Right cardiac atrium (tissue), 5 donors: ENCODE data around the gene SIK1. TPM values are rescaled to one million over a fixed set of nuclear protein-coding genes. Genes with fewer than 3 reads are reported as not detected.
"Not testable (repeated sequence)": the region's sequence is repeated elsewhere in the genome, so short reads cannot be mapped to it uniquely, and the experiment has no call there.

Source experiments
- ATAC-seq, 2 donors: fragments of 200-7000 bp; cut with Tn5 transposase; one replicate each; pipeline versions ENCODE4 v1.8.0 to v1.9.1; 2020; ENCODE audit warnings: moderate library complexity in 2 of 2, mild to moderate bottlenecking in 1 of 2
- DNase-seq, 3 donors: peaks; one replicate each; pipeline ENCODE4 v3.0.0-alpha.2; 2020
- H3K27ac ChIP-seq: one replicate; pipeline ENCODE4 v1.5.1; 2013; ENCODE audit warnings: mild to moderate bottlenecking, low read length, control low read depth, moderate library complexity
- H3K27me3 ChIP-seq: one replicate; pipeline ENCODE4 v1.6.1; 2013; ENCODE audit not compliant: control insufficient read depth, insufficient read depth
- H3K4me1 ChIP-seq: one replicate; pipeline ENCODE4 v1.6.1; 2013; ENCODE audit warnings: low read length; ENCODE audit not compliant: control insufficient read depth, insufficient read depth
- H3K4me3 ChIP-seq: one replicate; pipeline ENCODE4 v1.5.1; 2013; ENCODE audit warnings: low read length, control low read depth
- H3K9me3 ChIP-seq: one replicate; pipeline ENCODE4 v1.6.1; 2013; ENCODE audit warnings: low read length; ENCODE audit not compliant: control insufficient read depth
- WGBS: extraction: QIAGEN DNeasy Blood & Tissue Kit; methylation state at CpG from one replicate; pipeline ENCODE4 v1.1.7; 2013; 5-methylcytosine and 5-hydroxymethylcytosine counted together
- intact Hi-C, 4 donors: fragments of 100-400 bp; cut with DNase I; formaldehyde crosslinking; loops; one replicate each; pipeline versions ENCODE4 v1.11.0 to v1.14.0; 2022 to 2023
- polyA plus RNA-seq: library from polyadenylated mRNA; stranded (reverse); fragments of 200-250 nt; gene quantifications from one replicate; pipeline ENCODE4 v1.2.3, GENCODE V29; 2013
- total RNA-seq, 4 donors: library from RNA; stranded (reverse); fragmentation: NEBNext Ultra II Directional; extraction: Animal tissue kit (Norgen Biotek cat#: 25700); gene quantifications; one replicate each; pipeline ENCODE4 v1.2.1, GENCODE V29; 2021
- donor health status: healthy with polysubstance abuse.
- donor health status: DM: no; HTN: yes; CAD: no.
- donor health status: DM: no; HTN: no; CAD: no.
- donor health status: DM: no; HTN: yes; CAD: no; lungs with severe emphysema.
- donor health status: DM: yes; HTN: yes; CAD: no.

SIK1 gene
- total and polyA plus RNA-seq, 5 donors: 7.7 to 63.9 (median 16.4) TPM

GRCh38 chr21:43410456-43411068 is 16.4 kb downstream of the SIK1 start:
- intact Hi-C loops, H3K4me1 ChIP-seq, H3K27me3 ChIP-seq, H3K9me3 ChIP-seq, H3K27ac ChIP-seq, H3K4me3 ChIP-seq: not testable (repeated sequence)
- DNase-seq (peak in 1 of 3 donors; percentile 8), ATAC-seq (peak in 1 of 2 donors; percentile 24)
- no CpG with 5 or more reads among the region's 27 CpGs for WGBS

- H3K27ac ChIP-seq, DNase-seq, H3K9me3 ChIP-seq, H3K27me3 ChIP-seq, ATAC-seq, H3K4me3 ChIP-seq, intact Hi-C loops, H3K4me1 ChIP-seq: not testable (repeated sequence)
- no CpG with 5 or more reads among the region's 13 CpGs for WGBS
Measured at GRCh38 chr21:43407139-43407538, 19.8 kb downstream of the SIK1 start.

- H3K9me3 ChIP-seq, H3K4me1 ChIP-seq, H3K4me3 ChIP-seq, H3K27me3 ChIP-seq, intact Hi-C loops, DNase-seq, ATAC-seq, H3K27ac ChIP-seq: not testable (repeated sequence)
- WGBS: no CpG with 5 or more reads among the region's 14 CpGs
Measured at GRCh38 chr21:43404450-43404849, 22.5 kb downstream of the SIK1 start.

GRCh38 chr21:43403651-43404430 is 23.1 kb downstream of the SIK1 start:
- 70% methylated on average over 3 of the region's 22 CpGs for WGBS
- H3K4me1 ChIP-seq, H3K9me3 ChIP-seq, H3K27ac ChIP-seq, H3K4me3 ChIP-seq, intact Hi-C loops, ATAC-seq, H3K27me3 ChIP-seq, DNase-seq: not testable (repeated sequence)

- H3K9me3 ChIP-seq, ATAC-seq, intact Hi-C loops, H3K4me3 ChIP-seq, H3K27me3 ChIP-seq, H3K4me1 ChIP-seq, H3K27ac ChIP-seq, DNase-seq: not testable (repeated sequence)
- no CpG with 5 or more reads among the region's 11 CpGs for WGBS
Measured at GRCh38 chr21:43401125-43401524, 25.8 kb downstream of the SIK1 start.

- H3K27ac ChIP-seq, intact Hi-C loops, H3K27me3 ChIP-seq, H3K4me3 ChIP-seq, H3K4me1 ChIP-seq, DNase-seq, H3K9me3 ChIP-seq, ATAC-seq: not testable (repeated sequence)
- WGBS: no CpG with 5 or more reads among the region's 15 CpGs
Measured at GRCh38 chr21:43399595-43400015, 27.3 kb downstream of the SIK1 start.

GRCh38 chr21:43399136-43399535 is 27.8 kb downstream of the SIK1 start:
- H3K4me1 ChIP-seq, H3K27ac ChIP-seq, H3K4me3 ChIP-seq, intact Hi-C loops, ATAC-seq, DNase-seq, H3K9me3 ChIP-seq, H3K27me3 ChIP-seq: not testable (repeated sequence)
- no CpG with 5 or more reads among the region's 28 CpGs for WGBS

- ATAC-seq, H3K9me3 ChIP-seq, H3K27ac ChIP-seq, H3K4me3 ChIP-seq, intact Hi-C loops, H3K27me3 ChIP-seq, DNase-seq, H3K4me1 ChIP-seq: not testable (repeated sequence)
- no CpG with 5 or more reads among the region's 12 CpGs for whole genome bisulfite sequencing
Measured at GRCh38 chr21:43398533-43398932, 28.4 kb downstream of the SIK1 start.

GRCh38 chr21:43398000-43398399 is 28.9 kb downstream of the SIK1 start:
- not testable (repeated sequence) for ATAC-seq, DNase-seq
- no CpG with 5 or more reads among the region's 3 CpGs for WGBS

GRCh38 chr21:43397439-43397808 is 29.5 kb downstream of the SIK1 start:
- H3K4me1 ChIP-seq, intact Hi-C loops, H3K4me3 ChIP-seq, DNase-seq, H3K9me3 ChIP-seq, H3K27ac ChIP-seq, ATAC-seq, H3K27me3 ChIP-seq: not testable (repeated sequence)
- WGBS: no CpG with 5 or more reads among the region's 15 CpGs

More at GRCh38 chr21:43398000-43398399, 28.9 kb downstream of the SIK1 start:
- H3K9me3 ChIP-seq, H3K4me1 ChIP-seq, H3K4me3 ChIP-seq, H3K27ac ChIP-seq, H3K27me3 ChIP-seq, intact Hi-C loops: not testable (repeated sequence)

- H3K4me3 ChIP-seq, H3K27me3 ChIP-seq, H3K9me3 ChIP-seq, DNase-seq, H3K27ac ChIP-seq, ATAC-seq, H3K4me1 ChIP-seq, intact Hi-C loops: not testable (repeated sequence)
- WGBS: no CpG with 5 or more reads among the region's 27 CpGs
Measured at GRCh38 chr21:43396788-43397438, 30.0 kb downstream of the SIK1 start.
